ENCODE measurements around the gene TUBB2B. TPM values are rescaled to one million over a fixed set of nuclear protein-coding genes. Genes with fewer than 3 reads are reported as not detected.

TUBB2B gene
- total and polyA plus RNA-seq, 9 of the 15 experiments (the other 6 are each of a cell fraction or from before 2014, with no cell fraction given) = 0.11 to 9.7 (median 4.6) TPM

- TF ChIP-seq UBTF (IDR thresholded peaks at IDR 0.05; ENCODE audit: borderline replicate concordance in 1 of 2, low read depth in 2 of 2, low read length in 2 of 2) (0 out of 4 replicates have a peak, but pooled peaks of 1 of the 2 experiments have one; percentile 24), NR1H2 (CRISPR knock-in tag; IDR thresholded peaks at IDR 0.05) (no peak), CHD4 (IDR thresholded peaks at IDR 0.05; ENCODE audit: insufficient read depth, insufficient replicate concordance, low read depth, low read length, poor library complexity, severe bottlenecking) (no peak), SREBF2 (CRISPR knock-in tag; IDR thresholded peaks at IDR 0.05) (no peak), E2F6 (IDR thresholded peaks at IDR 0.05; ENCODE audit: borderline replicate concordance in 1 of 2, extremely low read depth in 1 of 2, insufficient read depth in 1 of 2, insufficient read length in 1 of 2, low read depth in 1 of 2, low read length in 1 of 2, poor library complexity in 1 of 2, severe bottlenecking in 1 of 2) (peak; percentile 28 to 67), PRDM10 (IDR thresholded peaks at IDR 0.05; ENCODE audit: partially characterized antibody) (no peak), ZNF764 (CRISPR knock-in tag; IDR thresholded peaks at IDR 0.05; ENCODE audit: low read depth) (no peak), CCNT2 (IDR thresholded peaks at IDR 0.05; ENCODE audit: borderline replicate concordance, extremely low read depth, insufficient read length, low read depth, low read length) (peak; percentile 78), BMI1 (IDR thresholded peaks at IDR 0.05; ENCODE audit: low read length) (no peak), ZNF347 (CRISPR knock-in tag; IDR thresholded peaks at IDR 0.05; ENCODE audit: low read depth) (no peak), HDAC3 (IDR thresholded peaks at IDR 0.05; ENCODE audit: borderline replicate concordance, partially characterized antibody) (no peak), RBM34 (IDR thresholded peaks at IDR 0.05; ENCODE audit: borderline replicate concordance, insufficient read depth, low read length) (no peak), SREBF1 (IDR thresholded peaks at IDR 0.05; ENCODE audit: borderline replicate concordance, low read depth, low read length) (no peak), ETS1 (conservative IDR thresholded peaks at IDR 0.05; ENCODE audit: control insufficient read depth, low read depth, low read length) (peak; percentile 94), POLR2AphosphoS5 (IDR thresholded peaks at IDR 0.05; ENCODE audit: control insufficient read depth, insufficient read depth, low read depth, low read length) (peak; percentile 80), MXI1 (IDR thresholded peaks at IDR 0.05; ENCODE audit: low read depth, low read length) (peak; percentile 65)
Measured at GRCh38 chr6:3258720-3259490, 31.5 kb upstream of the TUBB2B start, which contains the start of gene PSMG4 (continued).
